Stimulated activated naive CD8-positive, alpha-beta T cell treated with anti-CD3 and anti-CD28 coated beads, Interleukin-15, amount 100 ng/mL, for 72 hours (primary cell): ENCODE data around the gene UBB.
"Not testable (repeated sequence)": the region's sequence is repeated elsewhere in the genome, so short reads cannot be mapped to it uniquely, and the experiment has no call there.

ENCODE experiments used
- ATAC-seq: fragments of 150-1000 bp; cut with Tn5 transposase; 2 replicates; pipeline ENCODE4 v1.10.0; 2021; ENCODE audit warnings: mild to moderate bottlenecking, moderate library complexity
- DNase-seq, 2 donors: peaks; one replicate each; pipeline ENCODE4 v3.0.0; 2021 to 2022
- H3K27ac Mint-ChIP-seq, 2 donors: one replicate each; pipeline ENCODE4 v1.8.0; 2022; ENCODE audit warnings: mild to moderate bottlenecking in 2 of 2, mixed read lengths in 2 of 2, moderate library complexity in 2 of 2
- H3K27me3 Mint-ChIP-seq: one replicate; pipeline ENCODE4 v1.8.0; 2022; ENCODE audit warnings: mixed read lengths
- H3K4me1 Mint-ChIP-seq: one replicate; pipeline ENCODE4 v1.8.0; 2022; ENCODE audit warnings: mild to moderate bottlenecking, mixed read lengths
- H3K4me3 Mint-ChIP-seq, 2 donors: one replicate each; pipeline ENCODE4 v1.8.0; 2022; ENCODE audit warnings: mild to moderate bottlenecking in 2 of 2, mixed read lengths in 2 of 2, moderate library complexity in 1 of 2
- H3K9me3 Mint-ChIP-seq, 2 donors: one replicate each; pipeline ENCODE4 v1.8.0; 2022; ENCODE audit warnings: mixed read lengths in 2 of 2

The UBB gene

DNA sequence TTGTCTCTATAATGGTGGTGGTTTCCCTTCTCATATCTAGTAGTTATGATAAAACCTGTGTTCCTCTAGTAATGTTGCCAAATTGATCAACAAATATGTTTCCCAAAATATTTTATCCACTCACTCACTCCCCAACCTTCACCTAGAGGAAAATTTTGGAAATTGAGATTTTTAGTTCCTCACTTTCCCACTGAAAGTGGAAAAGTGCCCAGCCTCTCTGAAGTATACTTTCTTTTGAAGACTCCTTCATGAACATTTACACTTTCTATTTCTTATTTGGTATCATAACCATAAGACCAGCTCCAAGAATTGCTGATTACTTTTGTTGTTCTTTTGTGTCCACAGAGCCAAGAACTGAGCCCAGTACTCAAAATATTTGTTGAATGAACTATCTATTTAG, 22.5 kb upstream of the UBB start:
- Mint-ChIP-seq H3K4me3 (no peak overlapping the region), H3K27me3 (no peaks in the 10 kb centered on the region), H3K9me3 (no peaks in the 10 kb centered on the region), H3K27ac (no peak overlapping the region), H3K4me1 (peaks cover 12% of the 10 kb centered on the region)
- ATAC-seq (no peak), DNase-seq (no peak)

GRCh38 chr17:16361874-16362273, 19.0 kb upstream of the UBB start:
- Mint-ChIP-seq H3K27me3 (no peaks in the 10 kb centered on the region), H3K4me3 (no peak overlapping the region), H3K27ac (no peak overlapping the region), H3K9me3 (no peaks in the 10 kb centered on the region), H3K4me1 (peaks cover 2% of the 10 kb centered on the region)
- DNase-seq (no peak), ATAC-seq (peak; percentile 59)

DNA sequence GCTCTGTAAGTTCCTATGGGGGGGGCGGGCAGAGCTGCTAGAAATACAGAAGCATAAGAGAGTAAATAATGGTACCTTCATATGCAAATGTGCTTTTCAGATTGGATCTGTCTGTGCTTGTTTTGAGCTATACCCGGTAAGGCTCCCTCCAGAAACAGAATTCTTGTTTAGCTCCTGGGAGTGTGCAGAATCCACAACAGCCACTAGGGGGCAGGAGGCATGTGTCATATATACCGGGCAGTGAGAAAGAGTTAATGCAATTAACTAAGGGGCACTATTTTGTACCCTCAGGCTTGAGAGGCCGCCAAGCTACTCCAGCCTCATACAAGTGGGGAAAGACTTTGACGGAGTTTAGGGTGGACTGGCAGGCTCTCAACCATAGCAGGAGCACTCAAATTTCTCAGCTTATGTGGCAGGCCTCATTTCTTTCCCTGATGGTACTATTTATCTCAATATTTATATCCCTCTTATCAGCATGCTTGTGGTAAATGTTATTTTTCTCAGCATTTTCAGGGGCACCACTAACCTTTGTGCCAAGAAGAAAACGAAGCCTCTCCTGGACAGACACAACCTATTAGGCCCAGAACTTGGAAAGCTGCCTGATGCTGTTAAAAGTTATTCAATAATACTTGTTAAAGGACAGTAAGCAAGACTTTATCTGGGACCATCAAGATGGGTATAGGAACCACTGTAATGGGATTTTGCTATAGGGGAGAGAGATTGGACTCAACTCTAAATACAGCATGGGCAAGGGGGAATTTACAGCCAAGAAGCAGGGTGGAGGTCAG, 16.9 kb upstream of the UBB start:
- no peak overlapping the region for H3K27ac Mint-ChIP-seq
- no peaks in the 10 kb centered on the region for H3K9me3 Mint-ChIP-seq
- no peaks in the 10 kb centered on the region for H3K27me3 Mint-ChIP-seq
- DNase-seq (peak; percentile 68 to 78), ATAC-seq (peak; percentile 97)
- no peak overlapping the region for H3K4me3 Mint-ChIP-seq
- no peaks in the 10 kb centered on the region for H3K4me1 Mint-ChIP-seq

DNA sequence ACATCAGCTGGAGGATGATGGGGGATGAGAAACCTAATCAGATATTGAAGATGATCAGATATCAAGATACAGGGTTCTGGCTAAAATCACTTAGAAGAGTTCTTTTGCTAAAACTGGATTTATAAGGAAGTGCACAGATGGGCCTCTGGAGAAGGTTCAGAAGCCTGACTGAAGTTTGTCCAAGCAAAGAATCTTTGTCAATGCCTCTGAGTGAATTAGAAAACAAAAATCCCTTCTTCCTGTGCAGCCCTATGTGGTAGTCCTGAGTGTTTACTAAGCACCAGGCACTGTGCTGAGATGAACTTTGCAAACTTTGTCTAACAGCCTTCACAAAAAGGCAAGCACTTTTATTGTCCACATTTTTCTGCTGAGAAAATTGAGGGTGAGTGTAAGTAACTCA, 16.3 kb upstream of the UBB start:
- Mint-ChIP-seq H3K27me3 (no peaks in the 10 kb centered on the region), H3K4me1 (no peaks in the 10 kb centered on the region), H3K4me3 (no peak overlapping the region), H3K27ac (no peak overlapping the region), H3K9me3 (no peaks in the 10 kb centered on the region)
- no peak for DNase-seq
- ATAC-seq = no peak

DNA sequence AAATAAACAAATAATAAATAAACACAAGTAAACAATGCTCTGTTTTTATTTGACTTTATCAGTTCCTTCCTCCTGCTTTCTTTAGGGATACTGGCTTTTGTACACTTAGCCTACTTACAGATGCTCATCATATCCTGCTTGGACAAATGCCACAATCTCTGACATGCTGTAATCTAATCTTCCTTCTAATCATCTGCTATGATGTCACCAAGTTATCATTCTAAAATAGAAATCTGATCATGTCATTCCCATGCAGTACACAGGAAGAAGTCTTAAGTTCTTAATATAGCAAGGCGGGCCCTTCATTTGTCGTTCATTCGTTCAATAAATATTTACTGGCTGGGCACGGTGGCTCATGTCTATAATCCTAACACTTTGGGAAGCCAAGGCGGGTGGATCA, 9.1 kb upstream of the UBB start:
- DNase-seq = no peak
- Mint-ChIP-seq H3K4me3 (no peak overlapping the region), H3K27ac (no peak overlapping the region), H3K27me3 (no peaks in the 10 kb centered on the region), H3K4me1 (no peaks in the 10 kb centered on the region), H3K9me3 (no peaks in the 10 kb centered on the region)
- ATAC-seq = no peak

DNA sequence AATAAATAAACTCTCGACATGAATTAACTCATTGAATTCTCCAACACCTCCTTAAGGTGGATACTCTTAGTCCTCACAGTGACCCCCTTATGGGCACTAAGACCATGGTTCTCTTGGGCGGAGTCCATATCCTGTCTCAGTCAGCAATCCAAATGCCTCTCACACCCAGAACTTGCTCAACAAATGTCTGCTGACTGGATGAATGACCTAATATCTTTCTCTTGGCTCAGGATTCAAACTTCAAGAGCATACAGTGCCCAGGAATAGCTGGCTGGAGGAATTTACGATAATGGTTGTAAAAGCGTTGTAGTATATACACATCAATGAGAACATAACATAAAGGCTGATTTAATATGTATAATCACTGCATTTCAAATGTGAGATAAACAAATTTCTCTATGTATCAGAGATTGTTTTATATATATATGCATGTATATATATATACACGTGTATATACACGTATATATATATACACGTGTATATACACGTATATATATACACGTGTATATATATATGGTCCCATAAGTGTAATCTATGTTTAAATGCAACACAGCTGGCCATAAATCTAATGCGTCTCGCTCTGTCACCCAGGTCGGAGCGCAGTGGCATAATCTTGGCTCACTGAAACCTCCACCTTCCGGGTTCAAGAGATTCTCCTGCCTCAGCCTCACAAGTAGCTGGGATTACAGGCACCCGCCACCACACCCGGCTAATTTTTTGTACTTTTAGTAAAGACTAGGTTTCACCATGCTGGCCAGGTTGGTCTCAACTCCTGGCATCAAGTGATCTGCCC, 6.5 kb upstream of the UBB start:
- Mint-ChIP-seq H3K27me3 (no peaks in the 10 kb centered on the region), H3K9me3 (no peaks in the 10 kb centered on the region), H3K27ac (no peak overlapping the region), H3K4me3 (no peak overlapping the region), H3K4me1 (no peaks in the 10 kb centered on the region)
- no peak for ATAC-seq
- DNase-seq = no peak

- no peak overlapping the region for H3K27ac Mint-ChIP-seq
- H3K27me3 Mint-ChIP-seq = no peaks in the 10 kb centered on the region
- no peak overlapping the region for H3K4me3 Mint-ChIP-seq
- ATAC-seq (no peak), DNase-seq (no peak)
- peaks cover 16% of the 10 kb centered on the region for H3K4me1 Mint-ChIP-seq
- no peaks in the 10 kb centered on the region for H3K9me3 Mint-ChIP-seq
Observed at GRCh38 chr17:16377941-16378341, 3.0 kb upstream of the UBB start.

DNA sequence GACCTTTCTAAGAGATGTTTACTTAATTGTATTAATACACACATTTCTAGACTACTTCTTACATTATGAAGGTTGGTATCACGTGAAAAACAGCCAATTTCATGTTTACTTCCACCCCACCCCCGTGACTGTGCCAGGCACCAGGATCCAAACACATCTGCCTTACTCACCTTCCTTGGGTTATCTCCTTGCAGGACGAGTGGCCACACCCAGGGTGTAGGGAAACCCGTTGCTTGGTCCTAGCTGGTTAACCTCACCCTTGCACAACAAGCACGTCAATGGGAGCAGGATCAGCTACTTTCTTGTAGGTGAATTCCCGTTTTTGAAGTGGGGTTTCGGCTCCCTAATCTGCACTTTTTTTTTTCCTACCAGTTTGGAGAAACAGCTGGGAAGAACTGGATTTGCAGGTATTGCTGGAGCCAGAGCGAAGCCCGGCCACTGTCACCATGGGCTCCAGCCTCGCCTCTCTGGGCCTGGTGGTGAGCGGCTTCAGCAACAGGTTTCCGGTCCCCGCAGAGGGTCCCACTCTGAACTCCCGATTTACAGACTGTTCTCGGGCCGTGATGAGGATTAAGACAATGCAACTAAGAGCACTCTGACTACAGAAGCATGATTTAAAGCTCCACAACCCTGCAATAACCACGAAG, 2.1 kb upstream of the UBB start:
- DNase-seq (no peak), ATAC-seq (no peak)
- H3K4me1 Mint-ChIP-seq = peaks cover 24% of the 10 kb centered on the region
- H3K4me3 Mint-ChIP-seq = peak overlapping the region in 1 of 2 donors; percentile 26
- no peaks in the 10 kb centered on the region for H3K9me3 Mint-ChIP-seq
- H3K27me3 Mint-ChIP-seq = no peaks in the 10 kb centered on the region
- H3K27ac Mint-ChIP-seq = no peak overlapping the region

DNA sequence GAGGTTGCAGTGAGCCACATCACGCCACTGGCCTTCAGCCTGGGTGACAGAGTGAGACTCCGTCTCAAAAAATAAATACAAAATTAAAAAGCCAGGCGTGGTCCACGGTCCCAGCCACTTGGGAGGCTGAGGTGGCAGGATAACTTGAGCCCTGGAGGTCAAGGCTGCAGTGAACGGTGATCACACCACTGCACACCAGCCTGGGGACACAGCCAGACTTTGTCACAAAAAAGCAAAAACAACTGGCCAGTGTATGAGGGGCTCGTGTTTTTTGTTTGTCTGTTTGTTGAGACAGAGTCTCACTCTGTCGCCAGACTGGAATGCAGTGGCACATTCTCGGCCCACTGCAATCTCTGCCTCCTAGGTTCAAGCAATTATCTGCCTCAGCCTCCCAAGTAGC, 1.2 kb upstream of the UBB start:
- peaks cover 33% of the 10 kb centered on the region for H3K4me1 Mint-ChIP-seq

GRCh38 chr17:16381496-16381820, 567 bp downstream of the UBB start:
- H3K4me1 Mint-ChIP-seq = peaks cover 37% of the 10 kb centered on the region
- no peaks in the 10 kb centered on the region for H3K27me3 Mint-ChIP-seq
- peak overlapping the region; percentile 99 to 100 for H3K27ac Mint-ChIP-seq
- no peaks in the 10 kb centered on the region for H3K9me3 Mint-ChIP-seq
- H3K4me3 Mint-ChIP-seq = peak overlapping the region; percentile 93 to 94
- peak; percentile 53 for ATAC-seq
- no peak for DNase-seq

More for the DNA sequence above, 1.2 kb upstream of the UBB start:
- no peak overlapping the region for H3K4me3 Mint-ChIP-seq
- no peaks in the 10 kb centered on the region for H3K9me3 Mint-ChIP-seq
- no peak for ATAC-seq
- no peak for DNase-seq
- H3K27ac Mint-ChIP-seq = peak overlapping the region in 1 of 2 donors; percentile 90
- no peaks in the 10 kb centered on the region for H3K27me3 Mint-ChIP-seq

DNA sequence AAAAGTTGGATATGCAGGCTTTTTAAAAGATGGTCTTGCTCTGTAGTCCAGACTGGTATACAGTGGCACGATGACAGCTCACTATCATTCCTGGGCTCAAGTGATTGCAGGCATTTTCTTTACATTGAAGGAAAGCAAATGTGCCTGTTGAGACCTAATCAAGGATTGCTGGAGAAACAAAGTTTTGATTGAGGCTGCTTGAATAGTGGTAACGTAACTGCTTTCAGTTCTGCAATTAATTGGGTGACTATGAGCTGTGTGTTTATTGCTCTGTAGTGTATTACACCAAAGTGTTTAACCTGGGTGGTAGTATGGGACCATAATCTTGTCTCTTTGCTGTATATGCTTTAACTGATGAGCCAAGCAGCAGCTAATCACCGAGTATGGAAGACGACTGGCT, 2.3 kb downstream of the UBB start:
- ATAC-seq (no peak), DNase-seq (no peak)
- H3K4me1 Mint-ChIP-seq = peaks cover 47% of the 10 kb centered on the region
- H3K9me3 Mint-ChIP-seq = no peaks in the 10 kb centered on the region
- no peak overlapping the region for H3K27ac Mint-ChIP-seq
- H3K27me3 Mint-ChIP-seq = no peaks in the 10 kb centered on the region
- H3K4me3 Mint-ChIP-seq = peak overlapping the region; percentile 93 to 94

GRCh38 chr17:16383772-16384287, 2.9 kb downstream of the UBB start:
- no peaks in the 10 kb centered on the region for H3K9me3 Mint-ChIP-seq
- H3K27me3 Mint-ChIP-seq = no peaks in the 10 kb centered on the region
- H3K4me1 Mint-ChIP-seq = peaks cover 47% of the 10 kb centered on the region
- H3K27ac Mint-ChIP-seq = peak overlapping the region in 1 of 2 donors; percentile 27
- H3K4me3 Mint-ChIP-seq = peak overlapping the region; percentile 93 to 94
- DNase-seq (no peak), ATAC-seq (no peak)

GRCh38 chr17:16384557-16384956, 3.7 kb downstream of the UBB start:
- Mint-ChIP-seq H3K4me3 (no peak overlapping the region), H3K9me3 (no peaks in the 10 kb centered on the region), H3K27me3 (no peaks in the 10 kb centered on the region), H3K27ac (no peak overlapping the region), H3K4me1 (peaks cover 47% of the 10 kb centered on the region)
- DNase-seq = no peak
- ATAC-seq = no peak

- DNase-seq, H3K27me3 Mint-ChIP-seq, H3K9me3 Mint-ChIP-seq, ATAC-seq: not testable (repeated sequence)
- Mint-ChIP-seq H3K4me3 (peak overlapping the region; percentile 83 to 93), H3K4me1 (peaks cover 47% of the 10 kb centered on the region), H3K27ac (peak overlapping the region; percentile 57 to 93)
Observed at GRCh38 chr17:16386126-16386507, 5.2 kb downstream of the UBB start.

- H3K4me1 Mint-ChIP-seq = peaks cover 9% of the 10 kb centered on the region
- H3K4me3 Mint-ChIP-seq = no peak overlapping the region
- no peak overlapping the region for H3K27ac Mint-ChIP-seq
- no peaks in the 10 kb centered on the region for H3K27me3 Mint-ChIP-seq
- no peaks in the 10 kb centered on the region for H3K9me3 Mint-ChIP-seq
- ATAC-seq = no peak
- DNase-seq = no peak
Observed at GRCh38 chr17:16391451-16391850, 10.6 kb downstream of the UBB start.

- H3K27ac Mint-ChIP-seq, H3K27me3 Mint-ChIP-seq, ATAC-seq, H3K4me3 Mint-ChIP-seq, H3K4me1 Mint-ChIP-seq, DNase-seq, H3K9me3 Mint-ChIP-seq: not testable (repeated sequence)
Observed at GRCh38 chr17:16392491-16392890, 11.6 kb downstream of the UBB start.
